ENCODE measurements around the gene BRAF. TPM values are rescaled to one million over a fixed set of nuclear protein-coding genes. Genes with fewer than 3 reads are reported as not detected.
"Not testable (repeated sequence)": the region's sequence is repeated elsewhere in the genome, so short reads cannot be mapped to it uniquely, and the experiment has no call there.

The BRAF gene
- total RNA-seq, 1 donor from 2014 or later: 60.5 TPM

DNA sequence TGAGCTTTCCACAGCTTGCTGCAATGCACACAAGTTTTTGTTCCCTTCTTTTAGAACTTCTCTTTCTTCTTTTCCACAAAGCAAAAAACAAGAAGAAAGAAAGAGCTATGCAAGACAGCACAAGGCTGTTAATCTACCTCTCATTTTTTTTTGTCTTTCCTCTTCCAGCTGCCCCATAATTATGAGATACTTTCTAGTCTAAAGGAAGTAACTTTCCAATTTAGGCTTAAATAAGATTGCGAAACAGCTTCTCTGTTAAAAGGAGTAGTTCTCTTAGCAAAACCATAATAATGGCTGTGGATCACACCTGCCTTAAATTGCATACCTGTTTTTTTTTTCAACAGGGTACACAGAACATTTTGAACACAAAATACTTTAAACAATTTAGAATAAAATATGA is 172.2 kb downstream of the BRAF start:
- Mint-ChIP-seq H3K4me1 (ENCODE audit: low read depth) (peaks cover 9% of the 10 kb centered on the region), H3K36me3 (ENCODE audit: insufficient read depth) (peaks cover 11% of the 10 kb centered on the region), H3K4me3 (ENCODE audit: low read depth) (no peak overlapping the region), H3K27me3 (no peaks in the 10 kb centered on the region), H3K9me3 (ENCODE audit: low read depth) (no peaks in the 10 kb centered on the region), H3K27ac (no peak overlapping the region)
- no peak for DNase-seq (ENCODE audit: low spot score, unreplicated experiment)
- TF ChIP-seq, protein P1, sequence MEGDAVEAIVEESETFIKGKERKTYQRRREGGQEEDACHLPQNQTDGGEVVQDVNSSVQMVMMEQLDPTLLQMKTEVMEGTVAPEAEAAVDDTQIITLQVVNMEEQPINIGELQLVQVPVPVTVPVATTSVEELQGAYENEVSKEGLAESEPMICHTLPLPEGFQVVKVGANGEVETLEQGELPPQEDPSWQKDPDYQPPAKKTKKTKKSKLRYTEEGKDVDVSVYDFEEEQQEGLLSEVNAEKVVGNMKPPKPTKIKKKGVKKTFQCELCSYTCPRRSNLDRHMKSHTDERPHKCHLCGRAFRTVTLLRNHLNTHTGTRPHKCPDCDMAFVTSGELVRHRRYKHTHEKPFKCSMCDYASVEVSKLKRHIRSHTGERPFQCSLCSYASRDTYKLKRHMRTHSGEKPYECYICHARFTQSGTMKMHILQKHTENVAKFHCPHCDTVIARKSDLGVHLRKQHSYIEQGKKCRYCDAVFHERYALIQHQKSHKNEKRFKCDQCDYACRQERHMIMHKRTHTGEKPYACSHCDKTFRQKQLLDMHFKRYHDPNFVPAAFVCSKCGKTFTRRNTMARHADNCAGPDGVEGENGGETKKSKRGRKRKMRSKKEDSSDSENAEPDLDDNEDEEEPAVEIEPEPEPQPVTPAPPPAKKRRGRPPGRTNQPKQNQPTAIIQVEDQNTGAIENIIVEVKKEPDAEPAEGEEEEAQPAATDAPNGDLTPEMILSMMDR (IDR thresholded peaks at IDR 0.05; ENCODE audit: unreplicated experiment): no peak

DNA sequence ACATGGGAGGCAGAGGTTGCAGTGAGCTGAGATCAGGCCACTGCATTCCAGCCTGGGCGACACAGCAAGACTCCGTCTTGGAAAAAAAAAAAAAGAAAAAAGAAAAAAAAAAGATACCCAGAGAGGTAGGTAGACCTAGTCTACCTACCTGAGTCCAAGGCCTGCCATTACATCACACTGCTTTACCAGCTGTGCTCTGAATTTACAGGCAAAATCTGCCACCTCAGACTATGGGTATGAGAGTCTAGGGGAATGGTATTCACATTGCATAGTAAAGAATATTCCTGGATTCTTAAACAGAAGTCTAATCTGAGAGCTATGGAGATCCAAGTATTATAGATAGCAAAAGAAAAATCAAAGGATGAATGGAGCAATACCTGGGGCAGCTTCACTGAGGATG is 178.0 kb downstream of the BRAF start:
- DNase-seq (ENCODE audit: low spot score, unreplicated experiment): no peak
- Mint-ChIP-seq H3K27me3 (no peaks in the 10 kb centered on the region), H3K9me3 (ENCODE audit: low read depth) (no peaks in the 10 kb centered on the region), H3K36me3 (ENCODE audit: insufficient read depth) (peaks cover 16% of the 10 kb centered on the region), H3K4me3 (ENCODE audit: low read depth) (no peak overlapping the region), H3K27ac (no peak overlapping the region), H3K4me1 (ENCODE audit: low read depth) (peaks cover 11% of the 10 kb centered on the region)
- TF ChIP-seq, protein P1 (IDR thresholded peaks at IDR 0.05; ENCODE audit: unreplicated experiment): no peak

DNA sequence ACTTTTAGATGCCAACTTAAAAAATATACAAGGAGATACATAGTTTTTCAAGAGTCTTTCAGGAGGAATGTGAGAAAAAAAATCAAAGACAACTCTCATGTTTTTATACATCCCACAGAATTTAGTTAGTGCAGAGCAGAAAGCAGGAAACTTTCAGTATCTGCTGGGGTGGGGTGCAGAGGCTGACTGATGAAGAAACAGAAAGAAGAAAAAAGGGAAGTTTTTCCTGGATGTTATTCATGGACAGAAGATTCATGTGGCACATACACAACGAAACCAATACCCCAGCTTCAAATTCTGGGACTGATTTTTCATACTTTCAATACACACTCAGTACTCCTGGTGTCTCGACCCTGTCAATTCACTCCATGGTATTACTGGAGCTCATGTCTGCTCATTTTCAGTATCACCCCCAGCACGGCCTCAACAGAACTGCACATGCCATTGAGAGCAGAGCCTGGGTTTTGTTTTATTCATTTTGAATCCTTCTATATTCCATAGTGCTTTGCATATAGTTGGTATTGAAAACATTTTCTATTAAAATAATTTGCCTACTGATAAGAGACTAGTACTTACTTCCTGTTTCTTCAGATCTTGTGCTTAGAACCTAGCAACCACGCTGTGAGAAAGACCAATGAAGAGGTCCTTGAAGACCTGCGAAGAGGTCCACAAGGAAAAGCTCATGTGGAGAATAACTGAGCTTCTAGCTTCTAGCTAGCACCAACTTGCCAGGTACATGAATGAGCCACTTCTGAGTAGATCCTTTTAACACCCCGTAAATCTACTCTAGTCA is 179.3 kb downstream of the BRAF start:
- H3K4me3 Mint-ChIP-seq (ENCODE audit: low read depth): no peak overlapping the region
- no peak for DNase-seq (ENCODE audit: low spot score, unreplicated experiment)
- no peaks in the 10 kb centered on the region for H3K9me3 Mint-ChIP-seq (ENCODE audit: low read depth)
- H3K4me1 Mint-ChIP-seq (ENCODE audit: low read depth): peaks cover 13% of the 10 kb centered on the region
- H3K27me3 Mint-ChIP-seq: no peaks in the 10 kb centered on the region
- TF ChIP-seq, protein P1 (IDR thresholded peaks at IDR 0.05; ENCODE audit: unreplicated experiment): no peak
- H3K27ac Mint-ChIP-seq: peak overlapping the region; percentile 33
- peaks cover 16% of the 10 kb centered on the region for H3K36me3 Mint-ChIP-seq (ENCODE audit: insufficient read depth)

DNA sequence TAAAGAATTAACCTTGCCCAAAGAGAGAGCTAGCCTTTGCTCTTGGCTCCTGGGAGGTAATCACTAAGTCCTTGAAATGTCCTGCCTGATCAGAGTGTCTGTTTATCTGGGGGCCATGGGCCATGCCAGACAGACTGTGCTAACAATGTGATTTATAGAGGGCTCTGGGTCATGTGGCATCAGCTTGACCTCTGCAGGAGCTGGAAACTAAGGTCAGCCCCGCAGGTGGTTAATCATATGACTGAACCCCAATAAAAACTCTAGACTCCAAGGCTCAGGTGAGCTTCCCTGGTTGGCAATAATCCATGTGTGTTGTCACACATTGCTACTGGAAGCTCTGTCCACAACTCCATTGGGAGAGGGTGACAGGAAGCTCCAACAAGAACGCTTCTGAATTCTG is 180.7 kb downstream of the BRAF start:
- no peaks in the 10 kb centered on the region for H3K9me3 Mint-ChIP-seq (ENCODE audit: low read depth)
- TF ChIP-seq, protein P1 (IDR thresholded peaks at IDR 0.05; ENCODE audit: unreplicated experiment): no peak

DNA sequence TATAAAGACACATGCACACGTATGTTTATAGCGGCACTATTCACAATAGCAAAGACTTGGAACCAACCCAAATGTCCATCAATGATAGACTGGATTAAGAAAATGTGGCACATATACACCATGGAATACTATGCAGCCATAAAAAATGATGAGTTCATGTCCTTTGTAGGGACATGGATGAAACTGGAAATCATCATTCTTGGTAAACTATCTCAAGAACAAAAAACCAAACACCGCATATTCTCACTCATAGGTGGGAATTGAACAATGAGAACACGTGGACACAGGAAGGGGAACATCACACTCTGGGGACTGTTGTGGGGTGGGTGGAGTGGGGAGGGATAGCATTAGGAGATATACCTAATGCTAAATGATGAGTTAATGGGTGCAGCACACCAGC is 181.5 kb downstream of the BRAF start:
- not testable (repeated sequence) for H3K9me3 Mint-ChIP-seq (ENCODE audit: low read depth); H3K27ac Mint-ChIP-seq; H3K27me3 Mint-ChIP-seq; DNase-seq (ENCODE audit: low spot score, unreplicated experiment); H3K4me3 Mint-ChIP-seq (ENCODE audit: low read depth); H3K4me1 Mint-ChIP-seq (ENCODE audit: low read depth)
- H3K36me3 Mint-ChIP-seq (ENCODE audit: insufficient read depth): peaks cover 21% of the 10 kb centered on the region

More for the DNA sequence above, 180.7 kb downstream of the BRAF start:
- Mint-ChIP-seq H3K27me3 (no peaks in the 10 kb centered on the region), H3K4me1 (ENCODE audit: low read depth) (peaks cover 5% of the 10 kb centered on the region), H3K4me3 (ENCODE audit: low read depth) (no peak overlapping the region), H3K27ac (no peak overlapping the region), H3K36me3 (ENCODE audit: insufficient read depth) (peaks cover 17% of the 10 kb centered on the region)
- DNase-seq (ENCODE audit: low spot score, unreplicated experiment): no peak

DNA sequence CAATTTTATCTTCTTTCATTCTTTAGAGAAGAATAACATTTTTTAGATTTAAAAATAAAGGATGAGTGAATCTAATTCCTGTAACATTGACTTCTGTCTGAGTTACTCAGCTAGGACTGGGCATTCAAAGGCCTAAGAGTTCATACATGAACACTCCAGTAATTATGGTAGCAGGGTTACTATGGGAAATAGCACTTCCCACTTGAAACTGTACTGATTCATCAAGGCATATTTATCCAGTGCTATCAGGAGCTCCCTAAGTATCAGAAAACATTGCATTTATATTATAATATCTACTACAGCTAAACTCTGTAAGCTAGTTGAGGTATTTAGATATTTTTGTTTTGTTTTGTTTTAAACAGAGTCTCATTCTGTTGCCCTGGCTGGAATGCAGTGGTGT is 186.4 kb downstream of the BRAF start:
- Mint-ChIP-seq H3K36me3 (ENCODE audit: insufficient read depth) (peaks cover 20% of the 10 kb centered on the region), H3K4me3 (ENCODE audit: low read depth) (no peak overlapping the region), H3K27me3 (no peaks in the 10 kb centered on the region), H3K9me3 (ENCODE audit: low read depth) (no peaks in the 10 kb centered on the region), H3K27ac (no peak overlapping the region), H3K4me1 (ENCODE audit: low read depth) (peaks cover 2% of the 10 kb centered on the region)
- no peak for DNase-seq (ENCODE audit: low spot score, unreplicated experiment)
- TF ChIP-seq, protein P1 (IDR thresholded peaks at IDR 0.05; ENCODE audit: unreplicated experiment): no peak

Measured in progenitor cell of endocrine pancreas (in vitro differentiated cells).